Measurements from ENCODE around the gene FUT3. TPM values are rescaled to one million over a fixed set of nuclear protein-coding genes. Genes with fewer than 3 reads are reported as not detected.

The FUT3 gene
- polyA plus RNA-seq, 1 of the 3 experiments (the other 2 are of a cell fraction), result not detected

DNA sequence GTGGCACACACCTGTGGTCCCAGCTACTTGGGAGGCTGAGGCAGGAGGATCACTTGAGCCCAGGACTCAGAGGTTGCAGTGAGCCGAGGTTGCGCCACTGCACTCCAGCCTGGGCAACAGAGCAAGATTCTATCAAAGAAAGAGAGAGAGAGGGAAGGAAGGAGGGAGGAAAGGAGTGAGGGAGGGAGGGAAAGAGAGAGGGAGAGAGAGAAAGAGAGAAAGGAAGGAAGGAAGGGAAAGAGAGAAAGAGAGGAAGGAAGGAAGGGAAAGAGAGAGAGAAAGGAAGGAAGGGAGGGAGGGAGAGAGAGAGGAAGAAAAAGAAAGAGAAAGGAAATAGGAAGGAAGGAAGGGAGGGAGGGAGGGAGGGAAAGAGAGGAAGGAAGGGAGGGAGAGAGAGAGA, 34.0 kb downstream of the FUT3 start (continued):
- TF ChIP-seq GATA2 (CRISPR knock-in tag; IDR thresholded peaks at IDR 0.05), result no peak
- TF ChIP-seq, protein P1, sequence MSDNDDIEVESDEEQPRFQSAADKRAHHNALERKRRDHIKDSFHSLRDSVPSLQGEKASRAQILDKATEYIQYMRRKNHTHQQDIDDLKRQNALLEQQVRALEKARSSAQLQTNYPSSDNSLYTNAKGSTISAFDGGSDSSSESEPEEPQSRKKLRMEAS (IDR thresholded peaks at IDR 0.05; ENCODE audit: low read depth), result no peak
- no peak for TF ChIP-seq REST (IDR thresholded peaks at IDR 0.05; ENCODE audit: low read depth, low read length)
- no peak for TF ChIP-seq CTCF (IDR thresholded peaks at IDR 0.05)
- TF ChIP-seq EZH2phosphoT487 (IDR thresholded peaks at IDR 0.05; ENCODE audit: borderline replicate concordance, low read depth), result no peak

DNA sequence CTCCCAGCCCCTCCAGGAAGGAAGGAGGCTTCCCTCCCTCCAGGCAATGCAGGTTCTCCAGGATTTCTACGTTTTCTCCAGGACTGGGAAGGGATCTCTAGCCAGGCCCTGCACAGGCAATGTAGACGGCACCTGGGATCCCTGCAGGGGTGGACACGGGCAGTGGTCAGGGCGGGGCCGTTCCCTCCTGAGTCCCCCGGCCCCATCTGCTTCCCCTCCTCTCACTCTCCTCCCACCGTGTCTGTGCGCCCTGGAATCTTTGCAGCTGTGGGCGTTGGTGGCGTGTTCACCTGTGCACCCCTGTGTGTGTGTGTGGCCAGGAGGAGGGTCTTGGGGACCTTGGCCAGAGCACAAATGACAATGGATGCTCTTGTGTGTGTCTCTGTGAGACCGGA, 36.4 kb downstream of the FUT3 start:
- Histone ChIP-seq H3K36me3 (replicated peaks in 1 of 2; ENCODE audit: control insufficient read depth in 1 of 2, insufficient read depth in 2 of 2, low read length in 1 of 2) (no peaks in the 10 kb centered on the region), H3K27me3 (ENCODE audit: insufficient read depth) (peaks cover 23% of the 10 kb centered on the region; the same call in 1 of the 2 replicates), H3K9me2 (no peaks in the 10 kb centered on the region), H3K9ac (no peak overlapping the region), H3K9me3 (no peaks in the 10 kb centered on the region), H4K20me1 (ENCODE audit: insufficient read depth) (no peaks in the 10 kb centered on the region), H3K4me3 (ENCODE audit: low read depth in 2 of 2, low read length in 1 of 2) (no peak overlapping the region), H3K27ac (ENCODE audit: low read depth in 2 of 2, low read length in 1 of 2) (no peak overlapping the region), H3F3A (replicated peaks; ENCODE audit: insufficient read depth) (no peaks in the 10 kb centered on the region), H3K79me2 (ENCODE audit: insufficient read depth) (no peaks in the 10 kb centered on the region), H2AFZ (ENCODE audit: low read depth) (no peak overlapping the region), H3K4me1 (ENCODE audit: control insufficient read depth in 1 of 2, insufficient read depth in 2 of 2, low read depth in 1 of 2, low read length in 1 of 2) (no peaks in the 10 kb centered on the region), H3K4me2 (no peak overlapping the region)
- ChIA-PET CTCF (interaction anchor here (1.6 to 4.3 kb wide), 3 partner anchors 9 to 172 kb away, joined by 4 to 38 read pairs (median 9); partner anchors contain the start of gene NRTN), POLR2A (interaction anchor here (1.0 to 1.5 kb wide), 2 partner anchors 13 to 14 kb away, joined by 3 to 5 read pairs; no protein-coding TSS in a partner anchor)
- no peak for DNase-seq
- WGBS (ENCODE audit: low lambda C conversion rate), result 29% methylated on average over 11 of the region's 11 CpGs
- TF ChIP-seq POLR2AphosphoS5 (IDR thresholded peaks at IDR 0.05; ENCODE audit: low read depth, low read length) (no peak), MEF2A (IDR thresholded peaks at IDR 0.05; ENCODE audit: borderline replicate concordance, low read depth) (no peak), GABPA (IDR thresholded peaks at IDR 0.05; ENCODE audit: low read depth) (no peak), USF1 (IDR thresholded peaks at IDR 0.05; ENCODE audit: borderline replicate concordance, low read depth) (no peak), RAD21 (IDR thresholded peaks at IDR 0.05; ENCODE audit: low read length) (no peak), SMC3 (IDR thresholded peaks at IDR 0.05; ENCODE audit: low read depth, low read length) (no peak), TAF1 (IDR thresholded peaks at IDR 0.05; ENCODE audit: borderline replicate concordance, low read depth, low read length) (no peak)
- TF ChIP-seq, protein P2, sequence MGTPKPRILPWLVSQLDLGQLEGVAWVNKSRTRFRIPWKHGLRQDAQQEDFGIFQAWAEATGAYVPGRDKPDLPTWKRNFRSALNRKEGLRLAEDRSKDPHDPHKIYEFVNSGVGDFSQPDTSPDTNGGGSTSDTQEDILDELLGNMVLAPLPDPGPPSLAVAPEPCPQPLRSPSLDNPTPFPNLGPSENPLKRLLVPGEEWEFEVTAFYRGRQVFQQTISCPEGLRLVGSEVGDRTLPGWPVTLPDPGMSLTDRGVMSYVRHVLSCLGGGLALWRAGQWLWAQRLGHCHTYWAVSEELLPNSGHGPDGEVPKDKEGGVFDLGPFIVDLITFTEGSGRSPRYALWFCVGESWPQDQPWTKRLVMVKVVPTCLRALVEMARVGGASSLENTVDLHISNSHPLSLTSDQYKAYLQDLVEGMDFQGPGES (IDR thresholded peaks at IDR 0.05; ENCODE audit: low read depth, low read length), result no peak
